ENCODE data around the gene RBM18.

DNA sequence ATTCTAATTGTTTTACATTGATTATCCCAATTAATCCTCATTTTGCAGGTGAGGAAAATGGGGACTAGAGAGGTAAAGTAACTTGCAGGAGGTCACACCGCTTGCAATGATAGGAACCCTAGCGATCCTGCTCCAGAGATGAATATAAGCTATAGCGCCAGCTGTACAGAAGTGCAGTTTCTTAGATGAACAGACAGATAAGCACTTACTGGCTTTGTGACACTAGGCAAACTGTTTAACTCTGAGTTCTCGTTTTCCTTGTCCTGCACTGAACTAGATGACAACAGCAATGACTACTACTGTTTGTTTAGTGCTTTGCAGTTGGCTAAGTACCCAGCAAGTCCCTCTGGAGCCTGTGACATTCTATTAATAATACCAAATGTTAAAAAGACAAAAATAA, 47.0 kb downstream of the RBM18 start:
- TF ChIP-seq, protein P1, sequence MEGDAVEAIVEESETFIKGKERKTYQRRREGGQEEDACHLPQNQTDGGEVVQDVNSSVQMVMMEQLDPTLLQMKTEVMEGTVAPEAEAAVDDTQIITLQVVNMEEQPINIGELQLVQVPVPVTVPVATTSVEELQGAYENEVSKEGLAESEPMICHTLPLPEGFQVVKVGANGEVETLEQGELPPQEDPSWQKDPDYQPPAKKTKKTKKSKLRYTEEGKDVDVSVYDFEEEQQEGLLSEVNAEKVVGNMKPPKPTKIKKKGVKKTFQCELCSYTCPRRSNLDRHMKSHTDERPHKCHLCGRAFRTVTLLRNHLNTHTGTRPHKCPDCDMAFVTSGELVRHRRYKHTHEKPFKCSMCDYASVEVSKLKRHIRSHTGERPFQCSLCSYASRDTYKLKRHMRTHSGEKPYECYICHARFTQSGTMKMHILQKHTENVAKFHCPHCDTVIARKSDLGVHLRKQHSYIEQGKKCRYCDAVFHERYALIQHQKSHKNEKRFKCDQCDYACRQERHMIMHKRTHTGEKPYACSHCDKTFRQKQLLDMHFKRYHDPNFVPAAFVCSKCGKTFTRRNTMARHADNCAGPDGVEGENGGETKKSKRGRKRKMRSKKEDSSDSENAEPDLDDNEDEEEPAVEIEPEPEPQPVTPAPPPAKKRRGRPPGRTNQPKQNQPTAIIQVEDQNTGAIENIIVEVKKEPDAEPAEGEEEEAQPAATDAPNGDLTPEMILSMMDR (IDR thresholded peaks at IDR 0.05; ENCODE audit: low read length), result no peak
- no peak for TF ChIP-seq EZH2 (IDR thresholded peaks at IDR 0.05; ENCODE audit: borderline replicate concordance, low read length)
